Thyroid gland (tissue), 4 donors: ENCODE data around the gene DPYD. TPM values are rescaled to one million over a fixed set of nuclear protein-coding genes. Genes with fewer than 3 reads are reported as not detected.

Source experiments
- DNase-seq, 2 donors: peaks; one replicate each; pipeline ENCODE4 v3.0.0-alpha.2; 2019
- H3K27ac ChIP-seq, 3 donors: fragments of 200-600 bp; sonication (generic); 1 replicate in 2 of 3; 2 replicates in 1 of 3; pipeline ENCODE4 v1.5.1; 2016 to 2019; ENCODE audit warnings: mild to moderate bottlenecking in 1 of 3, moderate library complexity in 1 of 3
- H3K27me3 ChIP-seq: fragments of 200-600 bp; sonication (generic); one replicate; pipeline ENCODE4 v1.5.1; 2019
- H3K36me3 ChIP-seq, 2 donors: fragments of 200-600 bp; sonication (generic); one replicate each; pipeline ENCODE4 v1.5.1; 2016 to 2019
- H3K4me1 ChIP-seq, 2 donors: fragments of 200-600 bp; sonication (generic); one replicate each; pipeline ENCODE4 v1.5.1; 2017 to 2019
- H3K4me3 ChIP-seq, 3 donors: fragments of 200-600 bp; sonication (generic); replicated peaks in 1 of 3; 1 replicate in 2 of 3; 2 replicates in 1 of 3; pipeline ENCODE4 v1.5.1; 2016; ENCODE audit warnings: mild to moderate bottlenecking in 1 of 3
- H3K9me3 ChIP-seq: fragments of 200-600 bp; sonication (generic); one replicate; pipeline ENCODE4 v1.5.1; 2017
- POLR2A ChIP-seq, 2 donors: fragments of 450-650 bp; IDR thresholded peaks; one replicate each; pipeline ENCODE4 v1.6.1; 2017; ENCODE audit warnings: antibody characterized with exemption in 2 of 2, mild to moderate bottlenecking in 2 of 2, moderate library complexity in 1 of 2
- WGBS, 2 donors: methylation state at CpG; one replicate each; pipeline ENCODE4 v1.1.5; 2017; 5-methylcytosine and 5-hydroxymethylcytosine counted together
- intact Hi-C: fragments of 100-400 bp; cut with DNase I; formaldehyde crosslinking; loops from one replicate; pipeline ENCODE4 v1.15.1; 2023
- total RNA-seq, 4 donors: library from RNA; depleted of rRNA; stranded (reverse); fragments of >200 nt; gene quantifications; one replicate each; pipeline ENCODE4 v1.2.3, GENCODE V29; 2016
- TF ChIP-seq, protein P1 (sequence below), 6 experiments: fragments of 200-600 bp in 3 of 6; fragments of 450-650 bp in 3 of 6; sonication (generic) in 3 of 6; IDR thresholded peaks; one replicate each; pipeline ENCODE4 v1.5.1; 2016 to 2019; ENCODE audit warnings: antibody characterized with exemption in 6 of 6, mild to moderate bottlenecking in 2 of 6, inconsistent platforms in 1 of 6, moderate library complexity in 1 of 6

Gene DPYD
- total RNA-seq, 4 donors from 2014 or later: 27.3 to 54.0 (median 39.5) TPM

DNA sequence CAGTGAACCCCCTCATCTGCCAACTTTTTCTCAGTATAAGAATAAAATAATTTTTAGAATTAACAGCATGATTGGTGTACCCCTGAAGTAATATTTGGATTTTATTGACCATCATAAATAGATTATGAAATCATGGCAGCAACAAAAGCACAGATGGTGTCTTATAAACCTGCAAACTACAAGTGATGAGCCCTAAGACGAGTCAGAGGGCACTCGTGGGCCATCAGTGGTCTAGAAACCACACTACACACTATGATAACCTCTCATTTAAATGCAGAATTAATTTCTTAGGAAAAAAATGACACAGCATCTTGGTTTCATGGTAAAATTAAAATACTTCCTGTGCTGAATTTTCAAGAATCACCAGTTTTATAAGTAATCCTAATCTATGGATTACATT lies 886.9 kb downstream of the DPYD start:
- TF ChIP-seq, protein P1, sequence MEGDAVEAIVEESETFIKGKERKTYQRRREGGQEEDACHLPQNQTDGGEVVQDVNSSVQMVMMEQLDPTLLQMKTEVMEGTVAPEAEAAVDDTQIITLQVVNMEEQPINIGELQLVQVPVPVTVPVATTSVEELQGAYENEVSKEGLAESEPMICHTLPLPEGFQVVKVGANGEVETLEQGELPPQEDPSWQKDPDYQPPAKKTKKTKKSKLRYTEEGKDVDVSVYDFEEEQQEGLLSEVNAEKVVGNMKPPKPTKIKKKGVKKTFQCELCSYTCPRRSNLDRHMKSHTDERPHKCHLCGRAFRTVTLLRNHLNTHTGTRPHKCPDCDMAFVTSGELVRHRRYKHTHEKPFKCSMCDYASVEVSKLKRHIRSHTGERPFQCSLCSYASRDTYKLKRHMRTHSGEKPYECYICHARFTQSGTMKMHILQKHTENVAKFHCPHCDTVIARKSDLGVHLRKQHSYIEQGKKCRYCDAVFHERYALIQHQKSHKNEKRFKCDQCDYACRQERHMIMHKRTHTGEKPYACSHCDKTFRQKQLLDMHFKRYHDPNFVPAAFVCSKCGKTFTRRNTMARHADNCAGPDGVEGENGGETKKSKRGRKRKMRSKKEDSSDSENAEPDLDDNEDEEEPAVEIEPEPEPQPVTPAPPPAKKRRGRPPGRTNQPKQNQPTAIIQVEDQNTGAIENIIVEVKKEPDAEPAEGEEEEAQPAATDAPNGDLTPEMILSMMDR (IDR thresholded peaks at IDR 0.05): no peak
- TF ChIP-seq POLR2A (IDR thresholded peaks at IDR 0.05): no peak
- Histone ChIP-seq H3K27me3 (no peaks in the 10 kb centered on the region), H3K9me3 (no peaks in the 10 kb centered on the region), H3K4me1 (no peaks in the 10 kb centered on the region), H3K27ac (no peak overlapping the region), H3K4me3 (no peak overlapping the region), H3K36me3 (no peaks in the 10 kb centered on the region)
- intact Hi-C loops: no loop called here
- DNase-seq: no peak
- WGBS, 2 donors: 66% methylated on average over 2 of the region's 2 CpGs
